SK-N-SH treated with all-trans-retinoic acid at 6 μM for 48 hours (cell line): ENCODE results near the gene BRD2.

Source experiments
- ISL1 ChIP-seq: fragments of 250-450 bp; sonication (Bioruptor Pico); IDR thresholded peaks from 2 replicates; pipeline ENCODE4 v2.1.2; 2022; ENCODE audit warnings: mild to moderate bottlenecking, moderate library complexity
- TOX ChIP-seq: fragments of 250-450 bp; sonication (Bioruptor Pico); IDR thresholded peaks from 2 replicates; pipeline ENCODE4 v1.8.0; 2021; ENCODE audit warnings: mild to moderate bottlenecking, moderate library complexity, borderline replicate concordance
- TF ChIP-seq, protein P1 (sequence below): fragments of 250-450 bp; sonication (Bioruptor Pico); IDR thresholded peaks from 2 replicates; pipeline ENCODE4 v1.5.0; 2020; ENCODE audit warnings: mild to moderate bottlenecking, moderate library complexity

DNA sequence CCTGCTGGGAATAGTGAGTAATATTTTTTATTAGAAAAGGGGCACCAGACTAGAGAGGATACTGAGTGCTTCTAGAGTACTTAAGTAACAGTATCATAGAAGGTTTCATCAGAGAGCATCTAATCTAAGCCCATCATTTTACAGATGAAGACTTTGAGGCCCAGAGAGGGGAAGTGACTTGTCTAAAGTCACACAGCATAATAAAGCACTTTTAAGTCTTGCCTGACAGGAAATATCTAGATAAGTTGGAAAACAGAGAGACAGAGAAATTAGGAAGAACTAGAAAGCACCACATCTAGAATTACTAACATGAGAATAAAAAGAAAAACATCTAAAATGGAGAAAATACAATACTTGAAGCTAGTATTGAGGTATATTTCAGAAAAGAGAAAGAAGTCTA, 21.5 kb upstream of the BRD2 start:
- no peak for TF ChIP-seq TOX (CRISPR knock-in tag)
- TF ChIP-seq ISL1 = no peak
- TF ChIP-seq, protein P1, sequence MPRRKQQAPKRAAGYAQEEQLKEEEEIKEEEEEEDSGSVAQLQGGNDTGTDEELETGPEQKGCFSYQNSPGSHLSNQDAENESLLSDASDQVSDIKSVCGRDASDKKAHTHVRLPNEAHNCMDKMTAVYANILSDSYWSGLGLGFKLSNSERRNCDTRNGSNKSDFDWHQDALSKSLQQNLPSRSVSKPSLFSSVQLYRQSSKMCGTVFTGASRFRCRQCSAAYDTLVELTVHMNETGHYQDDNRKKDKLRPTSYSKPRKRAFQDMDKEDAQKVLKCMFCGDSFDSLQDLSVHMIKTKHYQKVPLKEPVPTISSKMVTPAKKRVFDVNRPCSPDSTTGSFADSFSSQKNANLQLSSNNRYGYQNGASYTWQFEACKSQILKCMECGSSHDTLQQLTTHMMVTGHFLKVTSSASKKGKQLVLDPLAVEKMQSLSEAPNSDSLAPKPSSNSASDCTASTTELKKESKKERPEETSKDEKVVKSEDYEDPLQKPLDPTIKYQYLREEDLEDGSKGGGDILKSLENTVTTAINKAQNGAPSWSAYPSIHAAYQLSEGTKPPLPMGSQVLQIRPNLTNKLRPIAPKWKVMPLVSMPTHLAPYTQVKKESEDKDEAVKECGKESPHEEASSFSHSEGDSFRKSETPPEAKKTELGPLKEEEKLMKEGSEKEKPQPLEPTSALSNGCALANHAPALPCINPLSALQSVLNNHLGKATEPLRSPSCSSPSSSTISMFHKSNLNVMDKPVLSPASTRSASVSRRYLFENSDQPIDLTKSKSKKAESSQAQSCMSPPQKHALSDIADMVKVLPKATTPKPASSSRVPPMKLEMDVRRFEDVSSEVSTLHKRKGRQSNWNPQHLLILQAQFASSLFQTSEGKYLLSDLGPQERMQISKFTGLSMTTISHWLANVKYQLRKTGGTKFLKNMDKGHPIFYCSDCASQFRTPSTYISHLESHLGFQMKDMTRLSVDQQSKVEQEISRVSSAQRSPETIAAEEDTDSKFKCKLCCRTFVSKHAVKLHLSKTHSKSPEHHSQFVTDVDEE (CRISPR knock-in tag) = no peak
